Measurements from ENCODE around the gene REM1. TPM values are rescaled to one million over a fixed set of nuclear protein-coding genes. Genes with fewer than 3 reads are reported as not detected.

Gene REM1
- total and polyA plus RNA-seq, 2 experiments from 2014 or later, result 0.28 TPM; not detected in 1

- Histone ChIP-seq H3K4me1 (ENCODE audit: insufficient read depth) (peaks cover 17% of the 10 kb centered on the region), H3F3A (replicated peaks; ENCODE audit: low read depth) (peaks cover 18% of the 10 kb centered on the region; the same call in 1 of the 2 replicates), H3K4me2 (no peak overlapping the region), H3K9me2 (ENCODE audit: insufficient read depth) (no peaks in the 10 kb centered on the region; the same call in 1 of the 2 replicates), H3K27ac (ENCODE audit: low read depth) (no peak overlapping the region), H3K79me2 (replicated peaks; ENCODE audit: insufficient read depth) (no peaks in the 10 kb centered on the region), H3K36me3 (ENCODE audit: insufficient read depth) (no peaks in the 10 kb centered on the region), H2AFZ (no peak overlapping the region), H4K20me1 (replicated peaks; ENCODE audit: insufficient read depth) (0 out of 2 replicates have a peak, but pooled peaks cover 5% of the 10 kb centered on the region), H3K27me3 (ENCODE audit: insufficient read depth) (peaks cover 45% of the 10 kb centered on the region), H3K4me3 (no peak overlapping the region)
- DNase-seq (ENCODE audit: low spot score), result no peak
- H3K36me3 Mint-ChIP-seq (ENCODE audit: low read depth), result peaks cover 7% of the 10 kb centered on the region; the same call in 2 of the 3 replicates
- H3K4me3 Mint-ChIP-seq, result no peak overlapping the region
- H3K9me3 Mint-ChIP-seq, result peaks cover 78% of the 10 kb centered on the region
- peaks cover 23% of the 10 kb centered on the region for H3K27me3 Mint-ChIP-seq (ENCODE audit: insufficient read depth, low read depth, poor library complexity)
- H3K27ac Mint-ChIP-seq, result no peak overlapping the region
- no peak for ATAC-seq
- no peak for TF ChIP-seq NANOG (IDR thresholded peaks at IDR 0.05; ENCODE audit: borderline replicate concordance)
- TF ChIP-seq STAT1 (IDR thresholded peaks at IDR 0.05; ENCODE audit: unreplicated experiment), result no peak
- TF ChIP-seq POLR2AphosphoS5 (IDR thresholded peaks at IDR 0.05; ENCODE audit: low read depth), result no peak
- no peak for TF ChIP-seq EZH2 (IDR thresholded peaks at IDR 0.05; ENCODE audit: low read depth, unreplicated experiment)
- TF ChIP-seq CTCF (conservative IDR thresholded peaks at IDR 0.05; ENCODE audit: low read depth in 2 of 2), result no peak
- TF ChIP-seq EZH2phosphoT487 (IDR thresholded peaks at IDR 0.05; ENCODE audit: unreplicated experiment), result no peak
- TF ChIP-seq, protein P1, sequence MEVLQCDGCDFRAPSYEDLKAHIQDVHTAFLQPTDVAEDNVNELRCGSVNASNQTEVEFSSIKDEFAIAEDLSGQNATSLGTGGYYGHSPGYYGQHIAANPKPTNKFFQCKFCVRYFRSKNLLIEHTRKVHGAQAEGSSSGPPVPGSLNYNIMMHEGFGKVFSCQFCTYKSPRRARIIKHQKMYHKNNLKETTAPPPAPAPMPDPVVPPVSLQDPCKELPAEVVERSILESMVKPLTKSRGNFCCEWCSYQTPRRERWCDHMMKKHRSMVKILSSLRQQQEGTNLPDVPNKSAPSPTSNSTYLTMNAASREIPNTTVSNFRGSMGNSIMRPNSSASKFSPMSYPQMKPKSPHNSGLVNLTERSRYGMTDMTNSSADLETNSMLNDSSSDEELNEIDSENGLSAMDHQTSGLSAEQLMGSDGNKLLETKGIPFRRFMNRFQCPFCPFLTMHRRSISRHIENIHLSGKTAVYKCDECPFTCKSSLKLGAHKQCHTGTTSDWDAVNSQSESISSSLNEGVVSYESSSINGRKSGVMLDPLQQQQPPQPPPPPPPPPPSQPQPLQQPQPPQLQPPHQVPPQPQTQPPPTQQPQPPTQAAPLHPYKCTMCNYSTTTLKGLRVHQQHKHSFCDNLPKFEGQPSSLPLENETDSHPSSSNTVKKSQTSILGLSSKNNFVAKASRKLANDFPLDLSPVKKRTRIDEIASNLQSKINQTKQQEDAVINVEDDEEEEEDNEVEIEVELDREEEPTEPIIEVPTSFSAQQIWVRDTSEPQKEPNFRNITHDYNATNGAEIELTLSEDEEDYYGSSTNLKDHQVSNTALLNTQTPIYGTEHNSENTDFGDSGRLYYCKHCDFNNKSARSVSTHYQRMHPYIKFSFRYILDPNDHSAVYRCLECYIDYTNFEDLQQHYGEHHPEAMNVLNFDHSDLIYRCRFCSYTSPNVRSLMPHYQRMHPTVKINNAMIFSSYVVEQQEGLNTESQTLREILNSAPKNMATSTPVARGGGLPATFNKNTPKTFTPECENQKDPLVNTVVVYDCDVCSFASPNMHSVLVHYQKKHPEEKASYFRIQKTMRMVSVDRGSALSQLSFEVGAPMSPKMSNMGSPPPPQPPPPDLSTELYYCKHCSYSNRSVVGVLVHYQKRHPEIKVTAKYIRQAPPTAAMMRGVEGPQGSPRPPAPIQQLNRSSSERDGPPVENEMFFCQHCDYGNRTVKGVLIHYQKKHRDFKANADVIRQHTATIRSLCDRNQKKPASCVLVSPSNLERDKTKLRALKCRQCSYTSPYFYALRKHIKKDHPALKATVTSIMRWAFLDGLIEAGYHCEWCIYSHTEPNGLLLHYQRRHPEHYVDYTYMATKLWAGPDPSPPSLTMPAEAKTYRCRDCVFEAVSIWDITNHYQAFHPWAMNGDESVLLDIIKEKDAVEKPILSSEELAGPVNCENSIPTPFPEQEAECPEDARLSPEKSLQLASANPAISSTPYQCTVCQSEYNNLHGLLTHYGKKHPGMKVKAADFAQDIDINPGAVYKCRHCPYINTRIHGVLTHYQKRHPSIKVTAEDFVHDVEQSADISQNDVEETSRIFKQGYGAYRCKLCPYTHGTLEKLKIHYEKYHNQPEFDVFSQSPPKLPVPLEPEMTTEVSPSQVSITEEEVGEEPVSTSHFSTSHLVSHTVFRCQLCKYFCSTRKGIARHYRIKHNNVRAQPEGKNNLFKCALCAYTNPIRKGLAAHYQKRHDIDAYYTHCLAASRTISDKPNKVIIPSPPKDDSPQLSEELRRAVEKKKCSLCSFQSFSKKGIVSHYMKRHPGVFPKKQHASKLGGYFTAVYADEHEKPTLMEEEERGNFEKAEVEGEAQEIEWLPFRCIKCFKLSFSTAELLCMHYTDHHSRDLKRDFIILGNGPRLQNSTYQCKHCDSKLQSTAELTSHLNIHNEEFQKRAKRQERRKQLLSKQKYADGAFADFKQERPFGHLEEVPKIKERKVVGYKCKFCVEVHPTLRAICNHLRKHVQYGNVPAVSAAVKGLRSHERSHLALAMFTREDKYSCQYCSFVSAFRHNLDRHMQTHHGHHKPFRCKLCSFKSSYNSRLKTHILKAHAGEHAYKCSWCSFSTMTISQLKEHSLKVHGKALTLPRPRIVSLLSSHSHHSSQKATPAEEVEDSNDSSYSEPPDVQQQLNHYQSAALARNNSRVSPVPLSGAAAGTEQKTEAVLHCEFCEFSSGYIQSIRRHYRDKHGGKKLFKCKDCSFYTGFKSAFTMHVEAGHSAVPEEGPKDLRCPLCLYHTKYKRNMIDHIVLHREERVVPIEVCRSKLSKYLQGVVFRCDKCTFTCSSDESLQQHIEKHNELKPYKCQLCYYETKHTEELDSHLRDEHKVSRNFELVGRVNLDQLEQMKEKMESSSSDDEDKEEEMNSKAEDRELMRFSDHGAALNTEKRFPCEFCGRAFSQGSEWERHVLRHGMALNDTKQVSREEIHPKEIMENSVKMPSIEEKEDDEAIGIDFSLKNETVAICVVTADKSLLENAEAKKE (CRISPR knock-in tag; IDR thresholded peaks at IDR 0.05), result no peak
- no peak for TF ChIP-seq ZNF331 (CRISPR knock-in tag; IDR thresholded peaks at IDR 0.05; ENCODE audit: low read depth)
- TF ChIP-seq, protein P2, sequence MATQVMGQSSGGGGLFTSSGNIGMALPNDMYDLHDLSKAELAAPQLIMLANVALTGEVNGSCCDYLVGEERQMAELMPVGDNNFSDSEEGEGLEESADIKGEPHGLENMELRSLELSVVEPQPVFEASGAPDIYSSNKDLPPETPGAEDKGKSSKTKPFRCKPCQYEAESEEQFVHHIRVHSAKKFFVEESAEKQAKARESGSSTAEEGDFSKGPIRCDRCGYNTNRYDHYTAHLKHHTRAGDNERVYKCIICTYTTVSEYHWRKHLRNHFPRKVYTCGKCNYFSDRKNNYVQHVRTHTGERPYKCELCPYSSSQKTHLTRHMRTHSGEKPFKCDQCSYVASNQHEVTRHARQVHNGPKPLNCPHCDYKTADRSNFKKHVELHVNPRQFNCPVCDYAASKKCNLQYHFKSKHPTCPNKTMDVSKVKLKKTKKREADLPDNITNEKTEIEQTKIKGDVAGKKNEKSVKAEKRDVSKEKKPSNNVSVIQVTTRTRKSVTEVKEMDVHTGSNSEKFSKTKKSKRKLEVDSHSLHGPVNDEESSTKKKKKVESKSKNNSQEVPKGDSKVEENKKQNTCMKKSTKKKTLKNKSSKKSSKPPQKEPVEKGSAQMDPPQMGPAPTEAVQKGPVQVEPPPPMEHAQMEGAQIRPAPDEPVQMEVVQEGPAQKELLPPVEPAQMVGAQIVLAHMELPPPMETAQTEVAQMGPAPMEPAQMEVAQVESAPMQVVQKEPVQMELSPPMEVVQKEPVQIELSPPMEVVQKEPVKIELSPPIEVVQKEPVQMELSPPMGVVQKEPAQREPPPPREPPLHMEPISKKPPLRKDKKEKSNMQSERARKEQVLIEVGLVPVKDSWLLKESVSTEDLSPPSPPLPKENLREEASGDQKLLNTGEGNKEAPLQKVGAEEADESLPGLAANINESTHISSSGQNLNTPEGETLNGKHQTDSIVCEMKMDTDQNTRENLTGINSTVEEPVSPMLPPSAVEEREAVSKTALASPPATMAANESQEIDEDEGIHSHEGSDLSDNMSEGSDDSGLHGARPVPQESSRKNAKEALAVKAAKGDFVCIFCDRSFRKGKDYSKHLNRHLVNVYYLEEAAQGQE (IDR thresholded peaks at IDR 0.05; ENCODE audit: unreplicated experiment), result no peak
- no peak for TF ChIP-seq ZNF114 (CRISPR knock-in tag; IDR thresholded peaks at IDR 0.05)
- TF ChIP-seq CREB1 (CRISPR knock-in tag; IDR thresholded peaks at IDR 0.05; ENCODE audit: low read depth), result no peak
- no peak for TF ChIP-seq JUNB (IDR thresholded peaks at IDR 0.05; ENCODE audit: unreplicated experiment)
- TF ChIP-seq, protein P3, sequence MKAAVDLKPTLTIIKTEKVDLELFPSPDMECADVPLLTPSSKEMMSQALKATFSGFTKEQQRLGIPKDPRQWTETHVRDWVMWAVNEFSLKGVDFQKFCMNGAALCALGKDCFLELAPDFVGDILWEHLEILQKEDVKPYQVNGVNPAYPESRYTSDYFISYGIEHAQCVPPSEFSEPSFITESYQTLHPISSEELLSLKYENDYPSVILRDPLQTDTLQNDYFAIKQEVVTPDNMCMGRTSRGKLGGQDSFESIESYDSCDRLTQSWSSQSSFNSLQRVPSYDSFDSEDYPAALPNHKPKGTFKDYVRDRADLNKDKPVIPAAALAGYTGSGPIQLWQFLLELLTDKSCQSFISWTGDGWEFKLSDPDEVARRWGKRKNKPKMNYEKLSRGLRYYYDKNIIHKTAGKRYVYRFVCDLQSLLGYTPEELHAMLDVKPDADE (IDR thresholded peaks at IDR 0.05), result no peak
- H3K4me1 Mint-ChIP-seq, result peaks cover 5% of the 10 kb centered on the region; the same call in 2 of the 3 replicates
Measured at GRCh38 chr20:31489152-31489551, 14.1 kb downstream of the REM1 start.

All from GM23338 (cell line).